Heart left ventricle (tissue), 13 donors: ENCODE measurements around the gene SMPD1.

Experiments used
- POLR2A ChIP-seq, 2 donors: fragments of 450-650 bp; IDR thresholded peaks; one replicate each; pipeline ENCODE4 v1.6.1; 2017; ENCODE audit warnings: antibody characterized with exemption in 2 of 2, mild to moderate bottlenecking in 2 of 2, moderate library complexity in 2 of 2
- TF ChIP-seq, protein P1 (sequence below), 12 donors: fragments of 200-600 bp; sonication (generic) in 4 of 12; IDR thresholded peaks; one replicate each; pipeline versions ENCODE4 v1.5.0 to v1.8.0; 2018 to 2022; ENCODE audit warnings: antibody characterized with exemption in 12 of 12, mild to moderate bottlenecking in 5 of 12
- donor health status: ischemic (EF 13 %, LVEDD 7.1; RV severe dilation, severe dysfunction).
- donor health status: DM: no; HTN: yes; CAD: no.
- donor health status: DM: no; HTN: no; CAD: no.
- donor health status: ischemic (EF 25% LVEDD 6.9; RV normal size, moderate dysfunction).
- donor health status: ischemic (EF 25% LVEDD 5.7; RV mildly dilated, moderate dysfunction).
- donor health status: ischemic (EF 35%, LVEDD 5.7; RV mildly dilated, moderate dysfunction).
- donor health status: nonischemic (EF 11% LVEDD 7.7; RV severe dilation, severe dysfunction).
- donor health status: DM: yes; HTN: yes; CAD: no.
- donor health status: PGD.
- donor health status: ischemic (EF 29% LVEDD 5.4; RV normal size, mild dysfunction).
- donor health status: nonischemic (EF 23%, LVEDD 6.1; RV moderate dilation, normal function).

- TF ChIP-seq POLR2A (IDR thresholded peaks at IDR 0.05): peak; percentile 30 to 92
- TF ChIP-seq, protein P1, sequence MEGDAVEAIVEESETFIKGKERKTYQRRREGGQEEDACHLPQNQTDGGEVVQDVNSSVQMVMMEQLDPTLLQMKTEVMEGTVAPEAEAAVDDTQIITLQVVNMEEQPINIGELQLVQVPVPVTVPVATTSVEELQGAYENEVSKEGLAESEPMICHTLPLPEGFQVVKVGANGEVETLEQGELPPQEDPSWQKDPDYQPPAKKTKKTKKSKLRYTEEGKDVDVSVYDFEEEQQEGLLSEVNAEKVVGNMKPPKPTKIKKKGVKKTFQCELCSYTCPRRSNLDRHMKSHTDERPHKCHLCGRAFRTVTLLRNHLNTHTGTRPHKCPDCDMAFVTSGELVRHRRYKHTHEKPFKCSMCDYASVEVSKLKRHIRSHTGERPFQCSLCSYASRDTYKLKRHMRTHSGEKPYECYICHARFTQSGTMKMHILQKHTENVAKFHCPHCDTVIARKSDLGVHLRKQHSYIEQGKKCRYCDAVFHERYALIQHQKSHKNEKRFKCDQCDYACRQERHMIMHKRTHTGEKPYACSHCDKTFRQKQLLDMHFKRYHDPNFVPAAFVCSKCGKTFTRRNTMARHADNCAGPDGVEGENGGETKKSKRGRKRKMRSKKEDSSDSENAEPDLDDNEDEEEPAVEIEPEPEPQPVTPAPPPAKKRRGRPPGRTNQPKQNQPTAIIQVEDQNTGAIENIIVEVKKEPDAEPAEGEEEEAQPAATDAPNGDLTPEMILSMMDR (IDR thresholded peaks at IDR 0.05): no peak
Measured at GRCh38 chr11:6389905-6390717, at the start of gene SMPD1.
